Nasal cavity respiratory epithelium epithelial cell of viscerocranial mucosa (primary cell): ENCODE data around the gene ACRV1. TPM values are rescaled to one million over a fixed set of nuclear protein-coding genes. Genes with fewer than 3 reads are reported as not detected.

Experiments used
- total RNA-seq: library from RNA; depleted of rRNA; stranded (reverse); fragments of >200 nt; gene quantifications from 2 replicates; pipeline ENCODE4 v1.2.3, GENCODE V29; 2014

The ACRV1 gene
- total RNA-seq: not detected in 2 replicates

GRCh38 chr11:125680747-125681146 is at the start of gene ACRV1:
Gene ACRV1, minus strand, starts transcription at chr11:125680847. Its CDS starts 67 bp downstream, at chr11:125680780.

GRCh38 chr11:125624756-125625213 is 55.9 kb downstream of the ACRV1 start, which contains the start of gene CHEK1:
Gene CHEK1, plus strand, starts transcription at chr11:125625163. Its CDS starts 1,606 bp downstream, at chr11:125626769.

Other genes with a start within 250 kb of the ACRV1 start
- 49.8 and 192 TPM in 2 replicates for gene FEZ1, start 184.6 kb downstream of the ACRV1 start, total RNA-seq
- 121 and 184 TPM in 2 replicates for gene EI24, start 111.4 kb downstream of the ACRV1 start, total RNA-seq
- 170 and 301 TPM in 2 replicates for gene STT3A, start 88.0 kb downstream of the ACRV1 start, total RNA-seq
- 10.9 and 15.9 TPM in 2 replicates for gene CHEK1, start 55.7 kb downstream of the ACRV1 start, total RNA-seq
- not detected in 2 replicates for gene PATE1, start 65.4 kb upstream of the ACRV1 start, total RNA-seq
- gene PATE2, start 98.0 kb upstream of the ACRV1 start, total RNA-seq: not detected in 2 replicates
- gene PATE3, start 107.3 kb upstream of the ACRV1 start, total RNA-seq: not detected in 2 replicates
- gene PATE4, start 152.5 kb upstream of the ACRV1 start, total RNA-seq: not detected in 2 replicates
- gene HYLS1, start 206.8 kb upstream of the ACRV1 start, total RNA-seq: 1.9 and 3.1 TPM in 2 replicates
- gene PUS3, start 222.4 kb upstream of the ACRV1 start, total RNA-seq: 17.3 and 19.8 TPM in 2 replicates
- under 0.01 TPM in 1 of 2 replicates, not detected in the other for gene DDX25, start 223.7 kb upstream of the ACRV1 start, total RNA-seq